MM.1S (cell line): ENCODE data around the gene CEP78.

ENCODE experiments used
- DNase-seq: peaks from one replicate; pipeline ENCODE4 v3.0.0-alpha.2; 2015
- H2AFZ ChIP-seq: fragments of 300-600 bp; sonication (generic); 2 replicates; pipeline ENCODE4 v1.6.0; 2016; ENCODE audit warnings: antibody characterized with exemption, low read length
- H3F3A ChIP-seq: fragments of 300-600 bp; sonication (generic); 2 replicates; pipeline ENCODE4 v1.6.1; 2016; ENCODE audit warnings: mild to moderate bottlenecking, antibody characterized with exemption, low read length, moderate library complexity, mixed read lengths; ENCODE audit not compliant: insufficient read depth
- H3K27ac ChIP-seq: fragments of 300-600 bp; sonication (generic); 2 replicates; pipeline ENCODE4 v1.5.1; 2016; ENCODE audit warnings: mild to moderate bottlenecking, low read length
- H3K27me3 ChIP-seq: fragments of 300-600 bp; sonication (generic); replicated peaks from 2 replicates; pipeline ENCODE4 v1.6.0; 2016; ENCODE audit warnings: low read length; ENCODE audit not compliant: insufficient read depth
- H3K36me3 ChIP-seq: fragments of 300-600 bp; sonication (generic); replicated peaks from 2 replicates; pipeline ENCODE4 v1.6.1; 2016; ENCODE audit warnings: mild to moderate bottlenecking, low read length, mixed read lengths; ENCODE audit not compliant: insufficient read depth
- H3K4me1 ChIP-seq: fragments of 300-600 bp; sonication (generic); 2 replicates; pipeline ENCODE4 v1.6.1; 2016; ENCODE audit warnings: low read length, mixed read lengths
- H3K4me2 ChIP-seq: fragments of 300-600 bp; sonication (generic); 2 replicates; pipeline ENCODE4 v1.6.0; 2016; ENCODE audit warnings: low read depth, low read length
- H3K4me3 ChIP-seq: fragments of 300-600 bp; sonication (generic); 2 replicates; pipeline ENCODE4 v1.5.1; 2016; ENCODE audit warnings: low read length, mixed read lengths
- H3K79me2 ChIP-seq: fragments of 300-600 bp; sonication (generic); 2 replicates; pipeline ENCODE4 v1.6.1; 2016; ENCODE audit warnings: mixed run types, low read length, mixed read lengths
- H3K9ac ChIP-seq: fragments of 300-600 bp; sonication (generic); 2 replicates; pipeline ENCODE4 v1.6.1; 2016; ENCODE audit warnings: low read length, mixed read lengths
- H3K9me2 ChIP-seq: fragments of 300-600 bp; sonication (generic); replicated peaks from 2 replicates; pipeline ENCODE4 v1.6.1; 2016; ENCODE audit warnings: mild to moderate bottlenecking, low read length, mixed read lengths; ENCODE audit not compliant: insufficient read depth
- H3K9me3 ChIP-seq: fragments of 300-600 bp; sonication (generic); replicated peaks from 2 replicates; pipeline ENCODE4 v1.6.1; 2016; ENCODE audit warnings: mild to moderate bottlenecking, low read length, mixed read lengths; ENCODE audit not compliant: insufficient read depth
- H4K20me1 ChIP-seq: fragments of 300-600 bp; sonication (generic); 2 replicates; pipeline ENCODE4 v1.6.1; 2016; ENCODE audit warnings: mild to moderate bottlenecking, low read length, moderate library complexity, mixed read lengths; ENCODE audit not compliant: insufficient read depth
- EZH2 ChIP-seq: fragments of 300-600 bp; sonication (generic); optimal IDR thresholded peaks from 2 replicates; pipeline ENCODE3; 2017; ENCODE audit warnings: low read depth, mild to moderate bottlenecking, antibody characterized with exemption, low read length, mixed read lengths
- EZH2phosphoT487 ChIP-seq: fragments of 300-600 bp; sonication (generic); IDR thresholded peaks from 2 replicates; pipeline ENCODE4 v1.6.1; 2018; ENCODE audit warnings: antibody characterized with exemption, low read length
- TF ChIP-seq, protein P1 (sequence below): fragments of 300-600 bp; sonication (generic); IDR thresholded peaks from 2 replicates; pipeline ENCODE4 v1.5.1; 2016; ENCODE audit warnings: antibody characterized with exemption, low read length, mixed read lengths

CEP78 gene

DNA sequence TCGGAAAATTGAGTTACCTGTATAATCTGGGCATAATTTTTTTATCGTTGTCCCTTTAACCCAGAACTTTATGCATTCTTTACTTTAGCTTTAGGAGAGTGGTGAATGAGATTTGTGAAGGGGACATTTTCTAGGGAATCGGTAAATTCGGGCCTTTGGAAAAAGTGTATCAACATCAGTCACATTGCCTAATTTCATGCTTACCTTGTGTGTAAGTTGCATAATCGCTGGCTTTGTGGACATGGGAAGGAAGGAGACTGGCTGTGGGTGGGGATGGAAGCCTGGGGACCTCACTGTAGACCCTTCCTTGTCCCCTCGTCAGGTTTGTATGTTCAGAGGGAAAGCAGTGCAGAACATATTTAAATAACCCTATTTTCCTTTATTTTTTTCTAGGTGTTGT is 64.3 kb downstream of the CEP78 start:
- Histone ChIP-seq H3K36me3 (no peaks in the 10 kb centered on the region; the same call in 1 of the 2 replicates), H3F3A (no peaks in the 10 kb centered on the region), H3K27ac (no peak overlapping the region), H3K9me2 (no peaks in the 10 kb centered on the region), H3K27me3 (no peaks in the 10 kb centered on the region), H3K4me1 (no peaks in the 10 kb centered on the region), H3K9me3 (no peaks in the 10 kb centered on the region), H4K20me1 (no peaks in the 10 kb centered on the region), H3K4me2 (no peak overlapping the region), H3K79me2 (peaks cover 39% of the 10 kb centered on the region), H2AFZ (no peak overlapping the region), H3K9ac (no peak overlapping the region), H3K4me3 (no peak overlapping the region)
- DNase-seq = no peak
- TF ChIP-seq EZH2phosphoT487 (no peak), EZH2 (no peak)
- TF ChIP-seq, protein P1, sequence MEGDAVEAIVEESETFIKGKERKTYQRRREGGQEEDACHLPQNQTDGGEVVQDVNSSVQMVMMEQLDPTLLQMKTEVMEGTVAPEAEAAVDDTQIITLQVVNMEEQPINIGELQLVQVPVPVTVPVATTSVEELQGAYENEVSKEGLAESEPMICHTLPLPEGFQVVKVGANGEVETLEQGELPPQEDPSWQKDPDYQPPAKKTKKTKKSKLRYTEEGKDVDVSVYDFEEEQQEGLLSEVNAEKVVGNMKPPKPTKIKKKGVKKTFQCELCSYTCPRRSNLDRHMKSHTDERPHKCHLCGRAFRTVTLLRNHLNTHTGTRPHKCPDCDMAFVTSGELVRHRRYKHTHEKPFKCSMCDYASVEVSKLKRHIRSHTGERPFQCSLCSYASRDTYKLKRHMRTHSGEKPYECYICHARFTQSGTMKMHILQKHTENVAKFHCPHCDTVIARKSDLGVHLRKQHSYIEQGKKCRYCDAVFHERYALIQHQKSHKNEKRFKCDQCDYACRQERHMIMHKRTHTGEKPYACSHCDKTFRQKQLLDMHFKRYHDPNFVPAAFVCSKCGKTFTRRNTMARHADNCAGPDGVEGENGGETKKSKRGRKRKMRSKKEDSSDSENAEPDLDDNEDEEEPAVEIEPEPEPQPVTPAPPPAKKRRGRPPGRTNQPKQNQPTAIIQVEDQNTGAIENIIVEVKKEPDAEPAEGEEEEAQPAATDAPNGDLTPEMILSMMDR = no peak

DNA sequence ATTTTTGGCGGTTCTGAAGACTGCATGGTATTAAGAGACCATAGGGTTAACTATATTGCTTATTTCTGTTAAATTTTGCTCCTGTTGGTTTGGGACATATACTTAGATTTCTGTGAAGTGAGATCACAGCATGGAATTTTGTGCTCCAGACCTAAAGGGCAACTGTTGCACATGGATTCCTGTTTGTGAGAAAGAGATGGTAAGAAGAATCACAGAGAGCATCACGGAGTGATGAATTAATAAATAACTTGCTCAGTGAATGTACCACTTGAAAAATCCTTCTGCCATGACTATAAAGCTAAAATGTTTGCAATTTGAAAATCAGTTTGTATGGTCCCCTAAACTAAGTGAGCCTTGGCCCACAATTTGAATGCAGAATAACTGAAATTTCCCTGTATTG is 65.6 kb downstream of the CEP78 start:
- H3K9me2 ChIP-seq = no peaks in the 10 kb centered on the region
- no peaks in the 10 kb centered on the region for H3K9me3 ChIP-seq
- no peak overlapping the region for H3K9ac ChIP-seq
- H3K4me1 ChIP-seq = no peaks in the 10 kb centered on the region
- H3F3A ChIP-seq = no peaks in the 10 kb centered on the region
- H2AFZ ChIP-seq = no peak overlapping the region
- no peak overlapping the region for H3K27ac ChIP-seq
- DNase-seq = no peak
- H3K4me3 ChIP-seq = no peak overlapping the region
- peaks cover 39% of the 10 kb centered on the region for H3K79me2 ChIP-seq
- no peaks in the 10 kb centered on the region; the same call in 1 of the 2 replicates for H3K36me3 ChIP-seq
- H3K27me3 ChIP-seq = no peaks in the 10 kb centered on the region
- H4K20me1 ChIP-seq = no peaks in the 10 kb centered on the region
- TF ChIP-seq, protein P1 = no peak
- TF ChIP-seq EZH2 (no peak), EZH2phosphoT487 (no peak)
- H3K4me2 ChIP-seq = no peak overlapping the region

DNA sequence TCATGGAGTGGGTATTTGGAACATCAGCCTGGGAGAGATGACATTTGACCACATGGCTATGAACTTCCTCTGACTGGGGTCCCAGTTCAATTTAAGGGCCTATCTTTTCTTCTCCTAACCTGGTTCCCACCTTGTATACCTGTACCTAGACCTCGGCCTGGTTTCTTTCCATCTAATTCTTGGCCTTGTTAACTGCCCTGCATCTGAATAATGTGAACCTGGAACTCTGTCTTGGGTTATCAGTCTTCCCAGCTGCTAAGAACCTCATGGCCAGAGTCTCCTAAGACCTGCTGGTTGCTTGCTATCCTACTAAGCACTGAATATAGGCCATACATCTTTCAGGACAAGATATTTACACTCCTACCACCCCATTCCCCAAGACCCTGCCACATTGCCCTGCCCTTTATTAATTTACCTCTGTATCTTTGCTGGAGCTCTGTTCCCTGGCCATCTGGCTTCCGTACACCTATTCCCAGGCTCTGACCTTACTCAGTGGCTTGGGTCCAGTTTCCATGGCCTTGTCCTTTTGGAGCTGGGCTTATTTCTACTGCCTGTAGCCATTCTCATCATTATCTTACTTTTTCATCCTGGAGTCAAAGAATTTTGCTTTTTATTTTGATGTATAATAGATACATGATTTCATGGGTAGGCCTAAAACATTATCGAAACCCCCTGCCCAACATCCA is 67.6 kb downstream of the CEP78 start:
- no peaks in the 10 kb centered on the region; the same call in 1 of the 2 replicates for H3K36me3 ChIP-seq
- H3K9me2 ChIP-seq = no peaks in the 10 kb centered on the region
- H3K79me2 ChIP-seq = peaks cover 25% of the 10 kb centered on the region
- TF ChIP-seq, protein P1 = no peak
- TF ChIP-seq EZH2phosphoT487 (no peak), EZH2 (no peak)
- H3K4me3 ChIP-seq = no peak overlapping the region
- no peak overlapping the region for H3K27ac ChIP-seq
- no peak overlapping the region for H3K4me2 ChIP-seq
- DNase-seq = no peak
- H4K20me1 ChIP-seq = no peaks in the 10 kb centered on the region
- H3K4me1 ChIP-seq = no peaks in the 10 kb centered on the region
- H3K9ac ChIP-seq = no peak overlapping the region
- H3K27me3 ChIP-seq = no peaks in the 10 kb centered on the region
- no peak overlapping the region for H2AFZ ChIP-seq
- no peaks in the 10 kb centered on the region for H3K9me3 ChIP-seq
- H3F3A ChIP-seq = no peaks in the 10 kb centered on the region
